B cell (primary cell): ENCODE results near the gene NOS1.

ENCODE experiments used
- CTCF ChIP-seq: fragments of 200-600 bp; IDR thresholded peaks from one replicate; pipeline ENCODE4 v1.8.0; 2022; ENCODE audit warnings: antibody characterized with exemption, mild to moderate bottlenecking
- EZH2 ChIP-seq: IDR thresholded peaks from 2 replicates; pipeline ENCODE4 v1.6.1; 2012; ENCODE audit warnings: borderline replicate concordance, low read depth, mild to moderate bottlenecking, moderate library complexity, low read length; ENCODE audit not compliant: insufficient read depth, poor library complexity, severe bottlenecking

- TF ChIP-seq CTCF (no peak), EZH2 (no peak)
These were observed 133.2 kb downstream of the NOS1 start for GRCh38 chr12:117228239-117228638.
